ENCODE measurements around the gene CHTF8.
A peak's percentile ranks its signal among the peaks of the same experiment; 100 is the strongest.

CHTF8 gene

DNA sequence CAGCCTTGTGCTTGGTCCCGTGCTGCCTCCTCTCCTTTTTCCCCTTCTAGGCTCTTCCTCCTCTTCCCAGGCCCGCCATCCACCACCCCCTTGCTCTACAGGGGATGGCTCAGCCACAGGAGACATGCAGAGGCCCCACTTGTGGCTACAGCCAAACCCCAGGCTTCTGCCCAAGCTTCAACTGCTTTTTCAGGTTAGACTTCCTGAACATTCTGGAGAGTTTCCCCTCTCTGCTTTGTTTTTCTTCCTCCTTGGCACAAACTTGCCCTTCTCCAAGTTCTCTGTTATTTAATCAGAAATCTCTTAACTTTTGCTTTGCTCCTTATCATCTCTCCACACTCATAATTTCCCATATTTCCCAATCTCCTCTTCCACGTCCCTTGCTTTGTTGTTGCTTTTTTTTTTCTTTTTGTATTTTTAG, 45.2 kb downstream of the CHTF8 start:
- no peak overlapping the region for H3K27ac ChIP-seq (ENCODE audit: low read length)
- no peaks in the 10 kb centered on the region for H3K27me3 ChIP-seq (ENCODE audit: control insufficient read depth, insufficient read depth, low read length)
- H3K4me3 ChIP-seq (ENCODE audit: low read length), result no peak overlapping the region
- no peaks in the 10 kb centered on the region for H3K36me3 ChIP-seq (ENCODE audit: control insufficient read depth, insufficient read depth, low read length)
- H3K9me3 ChIP-seq (ENCODE audit: control insufficient read depth, insufficient read depth, low read length), result no peaks in the 10 kb centered on the region
- WGBS (ENCODE audit: insufficient coverage, insufficient read length), result 100% methylated on average over 1 of the region's 3 CpGs
- no peak for DNase-seq (ENCODE audit: low read depth, low spot score)
- H3K4me1 ChIP-seq (ENCODE audit: control insufficient read depth, insufficient read depth, low read length), result peaks cover 2% of the 10 kb centered on the region

DNA sequence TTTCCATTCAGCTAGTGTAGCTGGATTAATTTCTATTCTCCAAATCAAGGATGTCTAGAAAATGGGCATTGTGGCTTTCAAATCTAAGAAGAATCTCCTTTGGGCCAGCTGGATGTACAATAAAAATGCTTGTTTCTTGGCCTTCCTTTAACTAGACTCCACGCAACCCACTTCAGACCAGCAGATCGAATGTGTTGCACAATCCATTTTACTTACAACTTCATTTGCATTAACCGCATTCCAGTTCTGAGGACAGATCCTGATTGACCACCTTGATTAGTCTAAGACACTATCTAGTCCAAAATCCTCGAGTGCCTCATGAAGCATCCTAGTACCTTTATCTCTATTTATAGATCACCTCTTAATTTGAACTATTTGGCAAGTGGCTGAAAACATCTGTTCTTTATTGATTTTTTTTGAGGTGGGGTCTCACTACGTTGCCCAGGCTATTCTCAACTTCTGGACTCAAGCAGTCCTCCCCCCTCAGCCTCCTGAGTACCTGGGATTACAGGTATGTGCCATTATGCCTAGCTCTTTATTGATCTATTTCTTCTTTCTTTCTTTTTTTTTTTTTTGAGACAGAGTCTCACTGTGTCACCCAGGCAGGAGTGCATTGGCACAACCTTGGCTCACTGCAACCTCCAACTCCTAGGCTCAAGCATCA, 47.2 kb downstream of the CHTF8 start:
- H3K27me3 ChIP-seq (ENCODE audit: control insufficient read depth, insufficient read depth, low read length), result no peaks in the 10 kb centered on the region
- no peak overlapping the region for H3K4me3 ChIP-seq (ENCODE audit: low read length)
- H3K9me3 ChIP-seq (ENCODE audit: control insufficient read depth, insufficient read depth, low read length), result no peaks in the 10 kb centered on the region
- H3K36me3 ChIP-seq (ENCODE audit: control insufficient read depth, insufficient read depth, low read length), result no peaks in the 10 kb centered on the region
- no CpG with 5 or more reads among the region's 5 CpGs for WGBS (ENCODE audit: insufficient coverage, insufficient read length)
- H3K27ac ChIP-seq (ENCODE audit: low read length), result no peak overlapping the region
- H3K4me1 ChIP-seq (ENCODE audit: control insufficient read depth, insufficient read depth, low read length), result peaks cover 2% of the 10 kb centered on the region
- DNase-seq (ENCODE audit: low read depth, low spot score), result no peak

DNA sequence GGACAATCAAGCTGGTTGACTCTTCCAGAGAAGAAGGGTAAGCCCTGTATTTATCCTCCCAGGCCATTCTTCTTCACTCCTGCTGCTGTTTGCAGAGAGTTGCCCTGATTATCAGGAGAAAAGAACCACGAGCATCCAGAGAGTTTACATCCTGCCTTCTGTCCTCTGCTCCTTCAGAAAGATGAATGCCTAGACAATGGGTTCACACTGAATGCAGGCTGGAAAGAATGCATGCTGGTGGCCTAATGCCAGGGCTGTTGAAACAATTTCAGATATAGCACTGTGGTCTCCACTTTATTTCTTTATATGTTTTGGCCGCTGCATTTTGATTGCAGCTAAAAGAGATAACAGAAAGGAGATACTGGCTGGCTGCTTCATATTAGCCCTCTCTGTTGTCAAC, 48.1 kb downstream of the CHTF8 start:
- Histone ChIP-seq H3K4me3 (ENCODE audit: low read length) (no peak overlapping the region), H3K9me3 (ENCODE audit: control insufficient read depth, insufficient read depth, low read length) (no peaks in the 10 kb centered on the region), H3K27me3 (ENCODE audit: control insufficient read depth, insufficient read depth, low read length) (no peaks in the 10 kb centered on the region), H3K4me1 (ENCODE audit: control insufficient read depth, insufficient read depth, low read length) (peaks cover 1% of the 10 kb centered on the region), H3K36me3 (ENCODE audit: control insufficient read depth, insufficient read depth, low read length) (no peaks in the 10 kb centered on the region), H3K27ac (ENCODE audit: low read length) (no peak overlapping the region)
- DNase-seq (ENCODE audit: low read depth, low spot score), result no peak
- no CpG with 5 or more reads among the region's 2 CpGs for WGBS (ENCODE audit: insufficient coverage, insufficient read length)

DNA sequence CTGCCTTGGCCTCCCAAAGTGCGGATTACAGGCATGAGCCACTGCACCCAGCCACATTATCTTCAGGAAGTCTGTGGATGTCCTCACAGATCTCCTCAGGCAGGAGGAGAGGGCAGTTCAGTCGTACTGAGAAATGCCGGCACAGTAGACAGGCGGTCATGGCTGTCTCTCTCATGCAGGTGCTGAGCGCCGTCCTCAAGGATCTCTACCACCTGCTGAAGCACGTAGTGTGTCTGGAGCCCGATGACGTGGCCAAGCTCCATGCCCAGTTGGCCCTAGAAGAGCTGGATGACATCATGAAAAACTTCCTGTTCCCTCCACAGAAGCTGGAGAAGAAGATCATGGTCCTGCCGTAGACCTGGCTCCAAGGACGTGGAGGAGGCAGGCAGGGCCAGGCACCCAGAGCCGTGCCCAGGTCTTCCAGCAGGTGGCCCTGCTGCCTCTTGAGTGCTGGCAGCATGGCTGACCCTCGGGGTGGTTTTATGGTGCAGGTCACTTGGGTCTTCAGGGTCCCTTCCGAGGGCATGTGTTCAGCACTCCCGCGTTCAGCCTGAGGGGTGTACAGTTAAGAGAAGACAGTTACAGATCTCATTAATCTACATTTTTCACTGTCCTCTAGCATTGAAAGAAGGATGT, 49.0 kb downstream of the CHTF8 start:
- H3K9me3 ChIP-seq (ENCODE audit: control insufficient read depth, insufficient read depth, low read length), result no peaks in the 10 kb centered on the region
- H3K4me3 ChIP-seq (ENCODE audit: low read length), result no peak overlapping the region
- H3K36me3 ChIP-seq (ENCODE audit: control insufficient read depth, insufficient read depth, low read length), result no peaks in the 10 kb centered on the region
- DNase-seq (ENCODE audit: low read depth, low spot score), result no peak
- H3K27me3 ChIP-seq (ENCODE audit: control insufficient read depth, insufficient read depth, low read length), result no peaks in the 10 kb centered on the region
- H3K27ac ChIP-seq (ENCODE audit: low read length), result no peak overlapping the region
- no peaks in the 10 kb centered on the region for H3K4me1 ChIP-seq (ENCODE audit: control insufficient read depth, insufficient read depth, low read length)
- no CpG with 5 or more reads among the region's 16 CpGs for WGBS (ENCODE audit: insufficient coverage, insufficient read length)

DNA sequence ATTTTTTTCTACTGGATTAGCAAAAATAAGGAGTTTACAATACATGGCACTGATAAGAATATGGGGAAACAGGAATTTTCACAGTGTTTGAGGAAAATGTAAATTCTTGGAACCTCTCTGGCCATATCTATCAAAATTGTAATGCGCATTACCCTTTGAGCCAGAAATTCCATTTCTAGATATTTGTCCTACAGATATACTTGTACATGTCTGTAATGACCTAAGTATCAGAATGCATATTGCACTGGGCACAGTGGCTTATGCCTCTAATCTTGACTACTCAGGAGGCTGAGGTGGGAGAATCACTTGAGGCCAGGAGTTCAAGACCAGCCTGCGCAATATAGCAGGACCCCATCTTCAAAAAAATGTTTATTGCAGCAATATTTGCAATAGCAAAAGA, 52.7 kb downstream of the CHTF8 start:
- no peak overlapping the region for H3K27ac ChIP-seq (ENCODE audit: low read length)
- no peak for DNase-seq (ENCODE audit: low read depth, low spot score)
- H3K36me3 ChIP-seq (ENCODE audit: control insufficient read depth, insufficient read depth, low read length), result no peaks in the 10 kb centered on the region
- no peak overlapping the region for H3K4me3 ChIP-seq (ENCODE audit: low read length)
- no CpG with 5 or more reads among the region's 2 CpGs for WGBS (ENCODE audit: insufficient coverage, insufficient read length)
- H3K27me3 ChIP-seq (ENCODE audit: control insufficient read depth, insufficient read depth, low read length), result no peaks in the 10 kb centered on the region
- H3K4me1 ChIP-seq (ENCODE audit: control insufficient read depth, insufficient read depth, low read length), result peaks cover 4% of the 10 kb centered on the region; the same call in 1 of the 2 replicates
- H3K9me3 ChIP-seq (ENCODE audit: control insufficient read depth, insufficient read depth, low read length), result no peaks in the 10 kb centered on the region

DNA sequence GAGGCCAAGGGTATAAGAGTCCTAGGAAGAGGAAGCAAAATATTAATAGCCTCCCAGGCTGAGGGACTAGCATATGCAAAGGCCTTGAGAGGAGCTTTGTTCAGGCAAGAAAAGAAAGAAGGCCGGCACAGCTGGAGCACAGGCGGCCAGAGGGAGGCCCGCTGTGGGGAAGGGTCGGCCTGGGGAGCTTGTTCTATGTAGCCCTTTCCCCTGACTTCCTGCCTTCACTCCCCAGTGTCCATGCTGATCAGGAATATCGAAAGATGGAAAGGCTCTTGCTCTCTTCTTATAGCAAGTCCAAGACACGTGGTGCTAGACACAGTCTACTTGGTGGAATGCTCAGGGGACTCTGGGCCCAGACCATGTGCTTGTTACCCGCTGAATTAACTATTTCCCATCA, 54.3 kb downstream of the CHTF8 start:
- no CpG with 5 or more reads among the region's 7 CpGs for WGBS (ENCODE audit: insufficient coverage, insufficient read length)
- Histone ChIP-seq H3K4me3 (ENCODE audit: low read length) (no peak overlapping the region), H3K9me3 (ENCODE audit: control insufficient read depth, insufficient read depth, low read length) (no peaks in the 10 kb centered on the region), H3K36me3 (ENCODE audit: control insufficient read depth, insufficient read depth, low read length) (no peaks in the 10 kb centered on the region), H3K4me1 (ENCODE audit: control insufficient read depth, insufficient read depth, low read length) (peaks cover 8% of the 10 kb centered on the region; the same call in 1 of the 2 replicates), H3K27ac (ENCODE audit: low read length) (no peak overlapping the region), H3K27me3 (ENCODE audit: control insufficient read depth, insufficient read depth, low read length) (no peaks in the 10 kb centered on the region)
- DNase-seq (ENCODE audit: low read depth, low spot score), result no peak

DNA sequence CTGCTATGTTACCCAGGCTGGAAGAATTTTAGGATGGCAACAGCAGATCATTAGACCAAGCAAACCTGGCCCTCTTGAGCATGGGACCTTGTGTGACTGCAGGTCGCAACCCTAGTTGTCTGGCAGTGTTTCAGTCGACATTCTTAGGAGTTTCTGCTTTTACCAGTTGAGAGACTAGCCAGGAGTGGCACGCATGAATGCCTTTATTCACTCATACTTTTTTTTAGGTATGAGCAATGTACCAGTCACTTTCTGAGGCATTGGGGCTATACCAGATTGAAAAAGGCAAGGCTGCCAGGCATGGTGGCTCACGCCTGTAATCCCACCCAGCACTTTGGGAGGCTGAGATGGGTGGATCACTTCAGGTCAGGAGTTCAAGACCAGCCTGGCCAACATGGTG, 55.1 kb downstream of the CHTF8 start:
- no peaks in the 10 kb centered on the region for H3K36me3 ChIP-seq (ENCODE audit: control insufficient read depth, insufficient read depth, low read length)
- H3K9me3 ChIP-seq (ENCODE audit: control insufficient read depth, insufficient read depth, low read length), result no peaks in the 10 kb centered on the region
- DNase-seq (ENCODE audit: low read depth, low spot score), result no peak
- peaks cover 9% of the 10 kb centered on the region; the same call in 1 of the 2 replicates for H3K4me1 ChIP-seq (ENCODE audit: control insufficient read depth, insufficient read depth, low read length)
- H3K27ac ChIP-seq (ENCODE audit: low read length), result no peak overlapping the region
- H3K27me3 ChIP-seq (ENCODE audit: control insufficient read depth, insufficient read depth, low read length), result no peaks in the 10 kb centered on the region
- no CpG with 5 or more reads among the region's 4 CpGs for WGBS (ENCODE audit: insufficient coverage, insufficient read length)
- H3K4me3 ChIP-seq (ENCODE audit: low read length), result no peak overlapping the region

DNA sequence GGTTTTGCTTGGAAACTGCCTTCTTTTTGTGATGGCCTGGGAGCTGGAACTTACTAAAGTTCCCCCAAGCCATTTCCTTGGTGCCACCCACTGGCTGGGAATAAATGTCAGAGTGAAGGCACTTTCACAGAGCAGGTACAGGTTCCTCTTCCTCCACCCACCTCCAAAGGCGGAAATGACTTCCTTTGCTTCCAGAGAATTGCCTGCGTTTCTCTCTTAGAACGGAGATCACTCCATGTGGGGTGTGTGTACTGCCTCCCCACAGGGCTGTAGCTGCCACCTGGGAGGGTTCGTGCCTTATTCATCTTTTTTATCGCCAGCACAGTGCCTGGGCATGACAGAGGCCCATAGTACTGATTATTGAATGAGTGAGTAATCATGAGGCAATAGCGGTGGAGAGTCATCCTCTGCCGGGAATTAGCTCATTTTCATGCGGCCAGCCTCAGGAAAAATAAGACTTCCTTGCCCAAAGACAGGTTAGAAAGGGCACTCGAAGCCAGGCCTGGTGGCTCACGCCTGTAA, 59.1 kb downstream of the CHTF8 start:
- no peaks in the 10 kb centered on the region for H3K36me3 ChIP-seq (ENCODE audit: control insufficient read depth, insufficient read depth, low read length)
- WGBS (ENCODE audit: insufficient coverage, insufficient read length), result no CpG with 5 or more reads among the region's 10 CpGs
- H3K9me3 ChIP-seq (ENCODE audit: control insufficient read depth, insufficient read depth, low read length), result no peaks in the 10 kb centered on the region
- DNase-seq (ENCODE audit: low read depth, low spot score), result no peak
- H3K4me1 ChIP-seq (ENCODE audit: control insufficient read depth, insufficient read depth, low read length), result peaks cover 12% of the 10 kb centered on the region; the same call in 1 of the 2 replicates
- no peak overlapping the region for H3K4me3 ChIP-seq (ENCODE audit: low read length)
- peak overlapping the region; percentile 12 for H3K27ac ChIP-seq (ENCODE audit: low read length)
- no peaks in the 10 kb centered on the region for H3K27me3 ChIP-seq (ENCODE audit: control insufficient read depth, insufficient read depth, low read length)

DNA sequence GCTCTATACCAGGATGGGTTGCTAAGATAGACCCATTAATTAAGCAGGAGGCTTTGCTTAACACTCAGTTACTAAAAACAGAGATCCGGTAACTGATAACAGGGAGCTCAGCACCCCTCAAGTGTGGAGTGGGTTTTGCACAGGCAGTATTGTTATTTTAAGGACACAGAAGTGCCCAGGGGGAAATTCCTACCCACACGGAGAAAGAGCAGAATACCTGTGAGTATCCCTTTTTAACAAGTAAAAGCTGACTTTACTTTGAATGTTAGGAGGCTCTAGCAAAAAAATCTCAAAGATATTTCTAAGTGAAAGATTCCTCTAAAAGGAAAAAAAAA, 59.8 kb downstream of the CHTF8 start:
- Histone ChIP-seq H3K36me3 (ENCODE audit: control insufficient read depth, insufficient read depth, low read length) (no peaks in the 10 kb centered on the region), H3K4me1 (ENCODE audit: control insufficient read depth, insufficient read depth, low read length) (peaks cover 12% of the 10 kb centered on the region; the same call in 1 of the 2 replicates), H3K9me3 (ENCODE audit: control insufficient read depth, insufficient read depth, low read length) (no peaks in the 10 kb centered on the region), H3K4me3 (ENCODE audit: low read length) (no peak overlapping the region), H3K27me3 (ENCODE audit: control insufficient read depth, insufficient read depth, low read length) (no peaks in the 10 kb centered on the region), H3K27ac (ENCODE audit: low read length) (no peak overlapping the region)
- no peak for DNase-seq (ENCODE audit: low read depth, low spot score)
- no CpG with 5 or more reads among the region's 2 CpGs for WGBS (ENCODE audit: insufficient coverage, insufficient read length)

DNA sequence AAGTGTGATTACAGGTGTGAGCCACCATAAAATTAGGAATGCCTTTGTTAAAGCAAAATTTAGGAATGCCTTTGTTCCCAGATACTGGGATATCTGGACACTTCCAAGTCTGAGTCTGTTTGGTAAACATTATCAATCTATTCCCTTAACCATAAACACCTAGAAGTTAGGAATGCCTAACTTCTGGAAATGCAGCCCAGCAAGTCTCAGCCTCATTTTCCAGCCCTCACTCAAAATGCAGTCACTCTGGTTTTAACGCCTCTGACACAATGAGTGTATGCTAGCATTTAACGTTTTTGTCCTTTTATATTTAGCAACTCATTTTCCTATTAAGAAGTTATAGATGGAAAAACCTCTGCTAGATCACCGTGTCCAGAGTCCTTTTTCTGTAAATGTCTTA, 61.4 kb downstream of the CHTF8 start:
- peaks cover 7% of the 10 kb centered on the region; the same call in 1 of the 2 replicates for H3K4me1 ChIP-seq (ENCODE audit: control insufficient read depth, insufficient read depth, low read length)
- H3K27ac ChIP-seq (ENCODE audit: low read length), result no peak overlapping the region
- no peak overlapping the region for H3K4me3 ChIP-seq (ENCODE audit: low read length)
- no peaks in the 10 kb centered on the region for H3K36me3 ChIP-seq (ENCODE audit: control insufficient read depth, insufficient read depth, low read length)
- no peaks in the 10 kb centered on the region for H3K27me3 ChIP-seq (ENCODE audit: control insufficient read depth, insufficient read depth, low read length)
- no peak for DNase-seq (ENCODE audit: low read depth, low spot score)
- no peaks in the 10 kb centered on the region for H3K9me3 ChIP-seq (ENCODE audit: control insufficient read depth, insufficient read depth, low read length)
- no CpG with 5 or more reads among the region's 3 CpGs for WGBS (ENCODE audit: insufficient coverage, insufficient read length)

DNA sequence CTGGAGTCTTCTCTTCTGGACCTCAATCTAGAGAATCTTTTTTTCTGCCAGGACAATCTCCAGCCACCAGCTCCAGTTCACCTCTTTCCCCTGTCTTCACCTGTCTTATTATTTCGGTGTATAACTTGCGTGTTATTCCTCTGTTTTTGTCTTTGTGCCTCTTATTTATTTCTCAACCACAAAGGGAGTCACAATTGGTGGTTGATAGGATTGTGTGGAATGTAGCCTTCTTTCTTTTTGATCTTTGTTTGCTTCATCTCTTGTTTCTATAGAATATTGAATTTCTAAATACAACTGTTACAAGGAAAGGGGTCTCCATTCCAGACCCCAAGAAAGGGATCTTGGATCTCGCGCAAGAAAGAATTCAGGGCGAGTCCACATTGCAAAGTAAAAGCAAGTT, 62.9 kb downstream of the CHTF8 start:
- no CpG with 5 or more reads among the region's 5 CpGs for WGBS (ENCODE audit: insufficient coverage, insufficient read length)
- H3K27ac ChIP-seq (ENCODE audit: low read length), result no peak overlapping the region
- no peaks in the 10 kb centered on the region for H3K27me3 ChIP-seq (ENCODE audit: control insufficient read depth, insufficient read depth, low read length)
- no peaks in the 10 kb centered on the region for H3K36me3 ChIP-seq (ENCODE audit: control insufficient read depth, insufficient read depth, low read length)
- no peak overlapping the region for H3K4me3 ChIP-seq (ENCODE audit: low read length)
- peaks cover 9% of the 10 kb centered on the region; the same call in 1 of the 2 replicates for H3K4me1 ChIP-seq (ENCODE audit: control insufficient read depth, insufficient read depth, low read length)
- DNase-seq (ENCODE audit: low read depth, low spot score), result no peak
- H3K9me3 ChIP-seq (ENCODE audit: control insufficient read depth, insufficient read depth, low read length), result no peaks in the 10 kb centered on the region
